HEK293 (cell line): ENCODE measurements around the gene ZNF324.

Experiments used
- CTCF ChIA-PET: fragments of 350-600 bp; formaldehyde crosslinking; extraction: SDS; loops from one replicate; lab custom pipeline; 2021; ENCODE audit warnings: antibody characterized with exemption; lab: Yijun Ruan, JAX
- POLR2A ChIA-PET: fragments of 300-600 bp; formaldehyde crosslinking; extraction: SDS; loops from one replicate; lab custom pipeline; 2020; ENCODE audit warnings: antibody characterized with exemption, inconsistent platforms; lab: Yijun Ruan, JAX
- H3K27ac ChIP-seq: fragments of 200-500 bp; sonication (Bioruptor generic); 2 replicates; pipeline ENCODE4 v1.5.1; 2014; ENCODE audit warnings: low read depth, low read length, control low read depth, inconsistent platforms; ENCODE audit errors: extremely low read depth
- H3K36me3 ChIP-seq, 2 experiments: fragments of 200-500 bp in 1 of 2; sonication (Bioruptor generic) in 1 of 2; 1 replicate in 1 of 2; 2 replicates in 1 of 2; pipeline ENCODE4 v1.5.1; 2014 to 2017; ENCODE audit warnings: inconsistent platforms in 2 of 2, low read length in 2 of 2; ENCODE audit not compliant: control insufficient read depth in 2 of 2, insufficient read depth in 1 of 2
- H3K4me1 ChIP-seq: fragments of 200-500 bp; sonication (Bioruptor generic); 2 replicates; pipeline ENCODE4 v1.5.1; 2014; ENCODE audit warnings: mild to moderate bottlenecking, low read length, inconsistent platforms; ENCODE audit not compliant: control insufficient read depth, insufficient read depth
- H3K4me3 ChIP-seq: 2 replicates; pipeline ENCODE4 v1.5.1; 2011; ENCODE audit warnings: low read depth, mild to moderate bottlenecking, control low read depth, low read length, moderate library complexity
- H3K9me3 ChIP-seq: fragments of 200-500 bp; sonication (Bioruptor generic); 2 replicates; pipeline ENCODE4 v1.5.1; 2014; ENCODE audit warnings: low read depth, low read length, inconsistent platforms; ENCODE audit not compliant: control insufficient read depth, insufficient read depth
- GLI4 ChIP-seq: fragments of 450-650 bp; formaldehyde crosslinking; IDR thresholded peaks from 2 replicates; pipeline ENCODE4 v1.5.1; 2016; ENCODE audit warnings: missing biosample characterization, missing genetic modification characterization
- MYNN ChIP-seq: fragments of 450-650 bp; formaldehyde crosslinking; IDR thresholded peaks from 2 replicates; pipeline ENCODE4 v1.5.1; 2016; ENCODE audit warnings: missing biosample characterization, missing genetic modification characterization, borderline replicate concordance
- SP3 ChIP-seq: fragments of 450-650 bp; formaldehyde crosslinking; IDR thresholded peaks from 2 replicates; pipeline ENCODE4 v1.5.1; 2016; ENCODE audit warnings: missing biosample characterization, missing genetic modification characterization
- ZBTB20 ChIP-seq: fragments of 450-650 bp; formaldehyde crosslinking; IDR thresholded peaks from 2 replicates; pipeline ENCODE4 v1.5.1; 2016; ENCODE audit warnings: missing biosample characterization, missing genetic modification characterization
- ZNF132 ChIP-seq: fragments of 450-650 bp; formaldehyde crosslinking; IDR thresholded peaks from 2 replicates; pipeline ENCODE4 v1.5.1; 2017; ENCODE audit warnings: missing biosample characterization, missing genetic modification characterization, borderline replicate concordance
- ZNF133 ChIP-seq: fragments of 450-650 bp; formaldehyde crosslinking; IDR thresholded peaks from 2 replicates; pipeline ENCODE4 v1.5.1; 2016; ENCODE audit warnings: missing biosample characterization, missing genetic modification characterization
- ZNF211 ChIP-seq: fragments of 450-650 bp; formaldehyde crosslinking; IDR thresholded peaks from 2 replicates; pipeline ENCODE4 v1.5.1; 2016; ENCODE audit warnings: low read depth, missing biosample characterization, missing genetic modification characterization
- ZNF223 ChIP-seq: fragments of 450-650 bp; formaldehyde crosslinking; IDR thresholded peaks from 2 replicates; pipeline ENCODE4 v1.5.1; 2016; ENCODE audit warnings: missing biosample characterization, missing genetic modification characterization
- ZNF23 ChIP-seq: fragments of 450-650 bp; formaldehyde crosslinking; IDR thresholded peaks from 2 replicates; pipeline ENCODE4 v1.5.1; 2016; ENCODE audit warnings: missing biosample characterization, missing genetic modification characterization, borderline replicate concordance
- ZNF324 ChIP-seq: fragments of 450-650 bp; formaldehyde crosslinking; IDR thresholded peaks from 2 replicates; pipeline ENCODE4 v1.5.1; 2016; ENCODE audit warnings: missing biosample characterization, missing genetic modification characterization
- ZNF354C ChIP-seq: fragments of 450-650 bp; formaldehyde crosslinking; IDR thresholded peaks from 2 replicates; pipeline ENCODE4 v1.5.1; 2016; ENCODE audit warnings: missing biosample characterization, missing genetic modification characterization, low read depth, borderline replicate concordance
- ZNF426 ChIP-seq: fragments of 450-650 bp; formaldehyde crosslinking; IDR thresholded peaks from 2 replicates; pipeline ENCODE4 v1.5.1; 2017; ENCODE audit warnings: missing biosample characterization, missing genetic modification characterization, mild to moderate bottlenecking, inconsistent platforms, moderate library complexity
- ZNF639 ChIP-seq: fragments of 450-650 bp; formaldehyde crosslinking; IDR thresholded peaks from 2 replicates; pipeline ENCODE4 v1.5.1; 2016; ENCODE audit warnings: missing biosample characterization, missing genetic modification characterization
- TF ChIP-seq, protein P1 (sequence below): fragments of 450-650 bp; formaldehyde crosslinking; IDR thresholded peaks from 2 replicates; pipeline ENCODE4 v1.5.1; 2016; ENCODE audit warnings: missing biosample characterization, missing genetic modification characterization, borderline replicate concordance
- TF ChIP-seq, protein P2 (sequence below): fragments of 450-650 bp; formaldehyde crosslinking; IDR thresholded peaks from 2 replicates; pipeline ENCODE4 v1.5.1; 2016; ENCODE audit warnings: missing biosample characterization, missing genetic modification characterization

Gene ZNF324

DNA sequence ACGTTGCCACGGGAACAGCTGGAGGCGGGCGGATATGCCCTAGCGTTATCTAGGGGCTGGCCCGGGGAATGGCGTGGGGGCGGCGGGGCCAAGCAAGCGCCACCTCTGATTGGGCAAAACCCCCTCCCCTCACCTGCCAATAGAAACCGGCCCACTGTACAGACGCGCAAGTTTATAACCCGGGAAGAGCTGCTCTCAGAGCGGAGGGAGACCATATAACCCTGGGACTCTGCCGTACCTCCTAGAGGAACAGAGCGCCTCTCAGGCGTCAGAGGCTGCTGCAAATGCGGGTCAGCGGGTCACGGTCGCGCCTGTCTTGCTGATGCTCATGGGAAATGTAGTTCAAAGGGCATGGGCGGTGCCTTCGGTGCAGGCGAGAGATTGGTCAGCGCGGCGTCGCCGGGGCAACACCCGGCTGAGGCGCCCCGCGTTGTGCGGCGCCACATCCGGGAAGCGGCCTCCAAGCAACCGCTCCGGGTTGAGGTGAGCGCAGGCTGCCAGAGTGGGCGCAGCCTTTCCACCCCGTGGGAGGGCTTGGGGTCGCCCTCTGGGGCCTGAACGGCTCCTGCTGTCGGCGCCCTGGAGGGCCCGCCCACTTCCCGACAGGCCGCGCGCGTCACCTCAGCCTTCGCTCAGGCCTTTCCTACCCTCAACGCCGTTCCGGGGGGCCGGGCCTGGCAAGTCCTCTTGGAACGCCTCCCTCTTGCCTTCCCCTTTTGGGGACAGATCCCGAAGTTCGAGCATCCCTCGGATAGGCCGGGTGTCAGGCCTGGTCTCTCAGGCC, 9.0 kb downstream of the ZNF324 start, which contains the start of gene ZNF446 (continued):
- TF ChIP-seq, protein P1, sequence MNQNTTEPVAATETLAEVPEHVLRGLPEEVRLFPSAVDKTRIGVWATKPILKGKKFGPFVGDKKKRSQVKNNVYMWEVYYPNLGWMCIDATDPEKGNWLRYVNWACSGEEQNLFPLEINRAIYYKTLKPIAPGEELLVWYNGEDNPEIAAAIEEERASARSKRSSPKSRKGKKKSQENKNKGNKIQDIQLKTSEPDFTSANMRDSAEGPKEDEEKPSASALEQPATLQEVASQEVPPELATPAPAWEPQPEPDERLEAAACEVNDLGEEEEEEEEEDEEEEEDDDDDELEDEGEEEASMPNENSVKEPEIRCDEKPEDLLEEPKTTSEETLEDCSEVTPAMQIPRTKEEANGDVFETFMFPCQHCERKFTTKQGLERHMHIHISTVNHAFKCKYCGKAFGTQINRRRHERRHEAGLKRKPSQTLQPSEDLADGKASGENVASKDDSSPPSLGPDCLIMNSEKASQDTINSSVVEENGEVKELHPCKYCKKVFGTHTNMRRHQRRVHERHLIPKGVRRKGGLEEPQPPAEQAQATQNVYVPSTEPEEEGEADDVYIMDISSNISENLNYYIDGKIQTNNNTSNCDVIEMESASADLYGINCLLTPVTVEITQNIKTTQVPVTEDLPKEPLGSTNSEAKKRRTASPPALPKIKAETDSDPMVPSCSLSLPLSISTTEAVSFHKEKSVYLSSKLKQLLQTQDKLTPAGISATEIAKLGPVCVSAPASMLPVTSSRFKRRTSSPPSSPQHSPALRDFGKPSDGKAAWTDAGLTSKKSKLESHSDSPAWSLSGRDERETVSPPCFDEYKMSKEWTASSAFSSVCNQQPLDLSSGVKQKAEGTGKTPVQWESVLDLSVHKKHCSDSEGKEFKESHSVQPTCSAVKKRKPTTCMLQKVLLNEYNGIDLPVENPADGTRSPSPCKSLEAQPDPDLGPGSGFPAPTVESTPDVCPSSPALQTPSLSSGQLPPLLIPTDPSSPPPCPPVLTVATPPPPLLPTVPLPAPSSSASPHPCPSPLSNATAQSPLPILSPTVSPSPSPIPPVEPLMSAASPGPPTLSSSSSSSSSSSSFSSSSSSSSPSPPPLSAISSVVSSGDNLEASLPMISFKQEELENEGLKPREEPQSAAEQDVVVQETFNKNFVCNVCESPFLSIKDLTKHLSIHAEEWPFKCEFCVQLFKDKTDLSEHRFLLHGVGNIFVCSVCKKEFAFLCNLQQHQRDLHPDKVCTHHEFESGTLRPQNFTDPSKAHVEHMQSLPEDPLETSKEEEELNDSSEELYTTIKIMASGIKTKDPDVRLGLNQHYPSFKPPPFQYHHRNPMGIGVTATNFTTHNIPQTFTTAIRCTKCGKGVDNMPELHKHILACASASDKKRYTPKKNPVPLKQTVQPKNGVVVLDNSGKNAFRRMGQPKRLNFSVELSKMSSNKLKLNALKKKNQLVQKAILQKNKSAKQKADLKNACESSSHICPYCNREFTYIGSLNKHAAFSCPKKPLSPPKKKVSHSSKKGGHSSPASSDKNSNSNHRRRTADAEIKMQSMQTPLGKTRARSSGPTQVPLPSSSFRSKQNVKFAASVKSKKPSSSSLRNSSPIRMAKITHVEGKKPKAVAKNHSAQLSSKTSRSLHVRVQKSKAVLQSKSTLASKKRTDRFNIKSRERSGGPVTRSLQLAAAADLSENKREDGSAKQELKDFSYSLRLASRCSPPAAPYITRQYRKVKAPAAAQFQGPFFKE (tag by site-specific recombination), result no peak
- no peak for TF ChIP-seq ZNF354C
- no peak for TF ChIP-seq ZNF23
- TF ChIP-seq, protein P2, sequence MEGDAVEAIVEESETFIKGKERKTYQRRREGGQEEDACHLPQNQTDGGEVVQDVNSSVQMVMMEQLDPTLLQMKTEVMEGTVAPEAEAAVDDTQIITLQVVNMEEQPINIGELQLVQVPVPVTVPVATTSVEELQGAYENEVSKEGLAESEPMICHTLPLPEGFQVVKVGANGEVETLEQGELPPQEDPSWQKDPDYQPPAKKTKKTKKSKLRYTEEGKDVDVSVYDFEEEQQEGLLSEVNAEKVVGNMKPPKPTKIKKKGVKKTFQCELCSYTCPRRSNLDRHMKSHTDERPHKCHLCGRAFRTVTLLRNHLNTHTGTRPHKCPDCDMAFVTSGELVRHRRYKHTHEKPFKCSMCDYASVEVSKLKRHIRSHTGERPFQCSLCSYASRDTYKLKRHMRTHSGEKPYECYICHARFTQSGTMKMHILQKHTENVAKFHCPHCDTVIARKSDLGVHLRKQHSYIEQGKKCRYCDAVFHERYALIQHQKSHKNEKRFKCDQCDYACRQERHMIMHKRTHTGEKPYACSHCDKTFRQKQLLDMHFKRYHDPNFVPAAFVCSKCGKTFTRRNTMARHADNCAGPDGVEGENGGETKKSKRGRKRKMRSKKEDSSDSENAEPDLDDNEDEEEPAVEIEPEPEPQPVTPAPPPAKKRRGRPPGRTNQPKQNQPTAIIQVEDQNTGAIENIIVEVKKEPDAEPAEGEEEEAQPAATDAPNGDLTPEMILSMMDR (tag by site-specific recombination), result peak; percentile 80
- TF ChIP-seq ZNF324 (tag by site-specific recombination), result no peak; the same call in 1 of the 2 replicates
- no peak for TF ChIP-seq MYNN (tag by site-specific recombination)
- TF ChIP-seq ZNF133 (tag by site-specific recombination), result no peak
- no peak for TF ChIP-seq ZNF132
- TF ChIP-seq ZNF426 (tag by site-specific recombination), result no peak
- TF ChIP-seq ZNF223, result no peak
- TF ChIP-seq, all 188 proteins: peak for 49

DNA sequence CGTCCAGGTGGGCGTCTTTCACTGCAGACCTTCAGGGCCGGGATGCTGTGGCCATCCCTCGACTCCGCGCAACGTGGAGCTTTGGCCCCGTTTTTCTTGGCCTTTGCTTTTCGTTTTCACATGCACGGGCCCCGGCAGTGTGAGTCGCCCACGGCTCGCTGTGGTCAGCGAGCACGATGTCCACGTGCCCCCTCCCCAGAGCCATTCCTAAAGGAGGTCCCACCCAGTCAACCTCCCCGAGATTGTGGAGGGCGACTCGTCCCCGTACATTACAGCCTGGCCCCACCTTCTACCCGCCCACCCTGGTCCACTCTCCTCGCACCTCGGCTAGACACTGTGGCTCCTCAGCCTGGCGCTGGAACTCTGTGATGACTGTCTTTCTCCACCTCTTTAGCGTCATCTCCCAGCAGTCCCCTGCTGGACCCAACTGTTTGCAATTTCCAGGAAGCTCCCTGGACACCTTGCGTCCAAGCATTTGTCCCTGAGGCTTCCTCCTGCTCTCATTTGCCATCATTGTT, 9.7 kb downstream of the ZNF324 start:
- Histone ChIP-seq H3K4me1 (peaks cover 7% of the 10 kb centered on the region; the same call in 1 of the 2 replicates), H3K36me3 (peaks cover 13 to 61% of the 10 kb centered on the region in 2 experiments), H3K9me3 (no peaks in the 10 kb centered on the region), H3K4me3 (peak overlapping the region; percentile 75), H3K27ac (peak overlapping the region; percentile 69)
- POLR2A ChIA-PET, result interaction anchor here (1.0 to 2.2 kb wide), 4 partner anchors 43 to 114 kb away, joined by 4 to 11 read pairs (median 7); partner anchors contain the start of genes TRIM28, ZBTB45, ZNF497 and ZNF584
- TF ChIP-seq SP3 (no peak), GLI4 (tag by site-specific recombination) (no peak), ZNF639 (tag by site-specific recombination) (no peak), ZBTB20 (tag by site-specific recombination) (no peak), ZNF211 (tag by site-specific recombination) (no peak)
- CTCF ChIA-PET, result interaction anchor here (2.2 kb wide), 1 partner anchor 43 kb away, joined by 6 read pairs; the partner anchor contains the start of gene ZBTB45
